WERI-Rb-1 (cell line): Measurements from ENCODE around the gene FBXO24.

Source experiments
- DNase-seq: peaks from one replicate; pipeline ENCODE4 v3.0.0-alpha.2; 2020
- H3K27ac ChIP-seq: fragments of 250-450 bp; sonication (Bioruptor Pico); 2 replicates; pipeline ENCODE4 v1.5.1; 2020; ENCODE audit warnings: mild to moderate bottlenecking, moderate library complexity
- H3K27me3 ChIP-seq: fragments of 250-450 bp; sonication (Bioruptor Pico); 2 replicates; pipeline ENCODE4 v1.5.1; 2021; ENCODE audit warnings: mild to moderate bottlenecking, low read depth, moderate library complexity; ENCODE audit not compliant: insufficient read depth, severe bottlenecking
- H3K36me3 ChIP-seq: fragments of 250-450 bp; sonication (Bioruptor Pico); 2 replicates; pipeline ENCODE4 v1.5.1; 2020; ENCODE audit warnings: mild to moderate bottlenecking, moderate library complexity
- H3K4me3 ChIP-seq: 2 replicates; pipeline ENCODE4 v1.5.1; 2011; ENCODE audit warnings: low read depth, mild to moderate bottlenecking, control low read depth, low read length
- H3K9me3 ChIP-seq: fragments of 250-450 bp; sonication (Bioruptor Pico); 2 replicates; pipeline ENCODE4 v1.5.1; 2021; ENCODE audit warnings: mild to moderate bottlenecking, moderate library complexity; ENCODE audit not compliant: severe bottlenecking
- CTCF ChIP-seq: IDR thresholded peaks from 2 replicates; pipeline ENCODE4 v1.5.1; 2011; ENCODE audit warnings: low read depth, mild to moderate bottlenecking, control low read depth, inconsistent platforms, low read length

FBXO24 gene

GRCh38 chr7:100614308-100614861 lies 28.3 kb downstream of the FBXO24 start:
- Histone ChIP-seq H3K4me3 (no peak overlapping the region), H3K27ac (no peak overlapping the region), H3K9me3 (no peaks in the 10 kb centered on the region), H3K27me3 (no peaks in the 10 kb centered on the region), H3K36me3 (no peaks in the 10 kb centered on the region)
- no peak for TF ChIP-seq CTCF
- DNase-seq, result no peak

- TF ChIP-seq CTCF, result no peak
- no peak for DNase-seq
- no peak overlapping the region for H3K4me3 ChIP-seq
- no peaks in the 10 kb centered on the region for H3K36me3 ChIP-seq
- no peak overlapping the region for H3K27ac ChIP-seq
- no peaks in the 10 kb centered on the region for H3K9me3 ChIP-seq
- H3K27me3 ChIP-seq, result no peaks in the 10 kb centered on the region
Measured at GRCh38 chr7:100620239-100620638, 34.1 kb downstream of the FBXO24 start.

DNA sequence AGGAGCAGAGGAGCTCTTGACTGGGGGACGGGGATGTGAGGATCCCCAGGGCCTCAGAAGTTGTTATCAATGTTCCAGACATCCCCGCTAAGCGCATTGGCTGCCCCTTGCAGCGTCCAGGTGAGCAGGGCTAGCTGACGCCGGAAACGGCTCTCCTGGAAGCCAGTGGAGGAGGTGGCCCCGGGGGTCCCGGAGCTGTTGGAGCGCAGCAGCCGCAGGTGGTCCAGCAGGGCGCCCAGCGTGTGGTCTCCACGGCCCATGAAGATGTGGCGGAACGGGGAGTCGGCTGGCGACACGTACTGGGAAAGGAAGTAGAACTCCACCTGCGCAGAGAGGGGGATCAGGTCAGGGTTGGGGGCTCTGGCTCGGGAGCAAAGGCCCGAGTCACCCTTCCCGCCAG lies 34.7 kb downstream of the FBXO24 start:
- Histone ChIP-seq H3K36me3 (no peaks in the 10 kb centered on the region), H3K9me3 (no peaks in the 10 kb centered on the region), H3K4me3 (no peak overlapping the region), H3K27ac (no peak overlapping the region), H3K27me3 (no peaks in the 10 kb centered on the region)
- TF ChIP-seq CTCF, result no peak
- DNase-seq, result no peak

- H3K27ac ChIP-seq, result 0 out of 2 replicates have a peak overlapping the region, but pooled peaks have one; percentile 6
- no peaks in the 10 kb centered on the region for H3K9me3 ChIP-seq
- no peak for DNase-seq
- H3K4me3 ChIP-seq, result no peak overlapping the region
- H3K27me3 ChIP-seq, result no peaks in the 10 kb centered on the region
- no peak for TF ChIP-seq CTCF
- no peaks in the 10 kb centered on the region for H3K36me3 ChIP-seq
Measured at GRCh38 chr7:100621554-100621953, 35.4 kb downstream of the FBXO24 start.

GRCh38 chr7:100623951-100624824 lies 38.1 kb downstream of the FBXO24 start:
- no peaks in the 10 kb centered on the region for H3K36me3 ChIP-seq
- H3K4me3 ChIP-seq, result no peak overlapping the region
- no peaks in the 10 kb centered on the region for H3K27me3 ChIP-seq
- H3K9me3 ChIP-seq, result no peaks in the 10 kb centered on the region
- H3K27ac ChIP-seq, result no peak overlapping the region
- DNase-seq, result no peak
- no peak for TF ChIP-seq CTCF
